ENCODE results near the gene RNASEH1. TPM values are rescaled to one million over a fixed set of nuclear protein-coding genes. Genes with fewer than 3 reads are reported as not detected.
A peak's percentile ranks its signal among the peaks of the same experiment; 100 is the strongest.

RNASEH1 gene
- total and polyA plus RNA-seq, 2 of the 13 experiments (the other 11 are each of a cell fraction or from before 2014, with no cell fraction given): 14.5 to 57.4 TPM

- TF ChIP-seq STAT6 (CRISPR knock-in tag; IDR thresholded peaks at IDR 0.05; ENCODE audit: borderline replicate concordance): peak; percentile 97; the same call in 1 of the 2 replicates
- no peak for TF ChIP-seq MTF2 (CRISPR knock-in tag; IDR thresholded peaks at IDR 0.05; ENCODE audit: borderline replicate concordance)
- peak; percentile 56; the same call in 1 of the 2 replicates for TF ChIP-seq ZNF292 (CRISPR knock-in tag; IDR thresholded peaks at IDR 0.05; ENCODE audit: borderline replicate concordance, low read depth)
- peak; percentile 70 for TF ChIP-seq ARID5B (CRISPR knock-in tag; IDR thresholded peaks at IDR 0.05)
- peak; percentile 83; the same call in 1 of the 2 replicates for TF ChIP-seq ZNF569 (CRISPR knock-in tag; IDR thresholded peaks at IDR 0.05; ENCODE audit: borderline replicate concordance)
- TF ChIP-seq ARNT (IDR thresholded peaks at IDR 0.05): no peak
- no peak; the same call in 1 of the 2 replicates for TF ChIP-seq RNF219 (CRISPR knock-in tag; IDR thresholded peaks at IDR 0.05)
- peak; percentile 95 for TF ChIP-seq TOE1 (CRISPR knock-in tag; IDR thresholded peaks at IDR 0.05)
- no peak for TF ChIP-seq NBN (conservative IDR thresholded peaks at IDR 0.05)
- TF ChIP-seq TEAD3 (CRISPR knock-in tag; optimal IDR thresholded peaks at IDR 0.05; ENCODE audit: borderline replicate concordance): peak; percentile 71
Observed at GRCh38 chr2:3519255-3520205, 38.6 kb downstream of the RNASEH1 start, which contains the start of gene ADI1 (continued).

All from HepG2 (cell line).